GM21529 (cell line): ENCODE data around the gene NPDC1.
"Not testable (repeated sequence)": the region's sequence is repeated elsewhere in the genome, so short reads cannot be mapped to it uniquely, and the experiment has no call there.

ENCODE experiments used
- ATAC-seq: cut with Tn5 transposase; IDR thresholded peaks from one replicate; pipeline ENCODE4 v1.9.1; 2021; ENCODE audit not compliant: unreplicated experiment

The NPDC1 gene

GRCh38 chr9:137041124-137041523 lies 4.9 kb downstream of the NPDC1 start:
- ATAC-seq = no peak

GRCh38 chr9:137040568-137040967 lies 5.4 kb downstream of the NPDC1 start:
- no peak for ATAC-seq

GRCh38 chr9:137039611-137040366 lies 6.2 kb downstream of the NPDC1 start:
- no peak for ATAC-seq

GRCh38 chr9:137038916-137039315 lies 7.1 kb downstream of the NPDC1 start:
- no peak for ATAC-seq

GRCh38 chr9:137037483-137037882 lies 8.5 kb downstream of the NPDC1 start:
- ATAC-seq = no peak

- ATAC-seq = no peak
These were observed 8.9 kb downstream of the NPDC1 start for GRCh38 chr9:137037035-137037434.

- ATAC-seq = no peak
These were observed 10.0 kb downstream of the NPDC1 start for GRCh38 chr9:137035937-137036336.

- no peak for ATAC-seq
These were observed 10.5 kb downstream of the NPDC1 start for GRCh38 chr9:137035507-137035834.

- ATAC-seq = peak; percentile 61
These were observed 11.1 kb downstream of the NPDC1 start for GRCh38 chr9:137034709-137035506.

- no peak for ATAC-seq
These were observed 11.8 kb downstream of the NPDC1 start for GRCh38 chr9:137034039-137034708.

- not testable (repeated sequence) for ATAC-seq
These were observed 12.5 kb downstream of the NPDC1 start for GRCh38 chr9:137033481-137033880.

GRCh38 chr9:137032858-137033257 lies 13.1 kb downstream of the NPDC1 start:
- no peak for ATAC-seq

GRCh38 chr9:137031904-137032640 lies 13.9 kb downstream of the NPDC1 start, which contains the start of gene FUT7:
Gene FUT7 (minus strand): TSS chr9:137032088. CDS start chr9:137031991, 97 bp downstream.
- no peak for ATAC-seq

- no peak for ATAC-seq
These were observed 15.1 kb downstream of the NPDC1 start for GRCh38 chr9:137030538-137031527.

GRCh38 chr9:137030006-137030405 lies 16.0 kb downstream of the NPDC1 start:
- no peak for ATAC-seq

- ATAC-seq = peak; percentile 29
These were observed 16.7 kb downstream of the NPDC1 start for GRCh38 chr9:137029058-137029936.

- peak; percentile 45 for ATAC-seq
These were observed 17.5 kb downstream of the NPDC1 start for GRCh38 chr9:137028263-137029057.
